ENCODE measurements around the gene HOXA5.
A peak's percentile ranks its signal among the peaks of the same experiment; 100 is the strongest.

HOXA5 gene

GRCh38 chr7:27116031-27116961 is 27.2 kb downstream of the HOXA5 start (continued):
- TF ChIP-seq ZFP37 (tag by site-specific recombination; IDR thresholded peaks at IDR 0.05) (no peak), YY2 (tag by site-specific recombination; IDR thresholded peaks at IDR 0.05) (no peak), ZEB2 (tag by site-specific recombination; IDR thresholded peaks at IDR 0.05) (peak; percentile 73), ZFP41 (tag by site-specific recombination; IDR thresholded peaks at IDR 0.05; ENCODE audit: borderline replicate concordance) (no peak), ZNF138 (tag by site-specific recombination; IDR thresholded peaks at IDR 0.05; ENCODE audit: borderline replicate concordance) (no peak), ZNF214 (tag by site-specific recombination; IDR thresholded peaks at IDR 0.05; ENCODE audit: borderline replicate concordance) (no peak), ZNF140 (tag by site-specific recombination; IDR thresholded peaks at IDR 0.05) (no peak), ZNF157 (tag by site-specific recombination; IDR thresholded peaks at IDR 0.05) (no peak), ZNF174 (tag by site-specific recombination; IDR thresholded peaks at IDR 0.05) (no peak), WT1 (tag by site-specific recombination; IDR thresholded peaks at IDR 0.05) (peak; percentile 79), ZBTB20 (tag by site-specific recombination; IDR thresholded peaks at IDR 0.05) (peak; percentile 83), ZNF660 (tag by site-specific recombination; IDR thresholded peaks at IDR 0.05) (no peak), BCL11A (tag by site-specific recombination; IDR thresholded peaks at IDR 0.05; ENCODE audit: low read depth) (peak; percentile 16; the same call in 1 of the 2 replicates), ZNF692 (tag by site-specific recombination; IDR thresholded peaks at IDR 0.05) (no peak), ZNF404 (tag by site-specific recombination; IDR thresholded peaks at IDR 0.05) (no peak), ZNF623 (tag by site-specific recombination; IDR thresholded peaks at IDR 0.05) (no peak), ZNF23 (tag by site-specific recombination; IDR thresholded peaks at IDR 0.05; ENCODE audit: borderline replicate concordance) (no peak), ZNF2 (tag by site-specific recombination; IDR thresholded peaks at IDR 0.05) (no peak), OVOL3 (tag by site-specific recombination; IDR thresholded peaks at IDR 0.05) (no peak), ZNF600 (tag by site-specific recombination; IDR thresholded peaks at IDR 0.05) (0 out of 2 replicates have a peak, but pooled peaks have one; percentile 7), ZSCAN30 (tag by site-specific recombination; IDR thresholded peaks at IDR 0.05) (peak; percentile 99), TRIM28 (IDR thresholded peaks at IDR 0.05; ENCODE audit: borderline replicate concordance, low read length) (no peak), ZNF596 (tag by site-specific recombination; IDR thresholded peaks at IDR 0.05) (peak; percentile 65)
- TF ChIP-seq, protein P1, sequence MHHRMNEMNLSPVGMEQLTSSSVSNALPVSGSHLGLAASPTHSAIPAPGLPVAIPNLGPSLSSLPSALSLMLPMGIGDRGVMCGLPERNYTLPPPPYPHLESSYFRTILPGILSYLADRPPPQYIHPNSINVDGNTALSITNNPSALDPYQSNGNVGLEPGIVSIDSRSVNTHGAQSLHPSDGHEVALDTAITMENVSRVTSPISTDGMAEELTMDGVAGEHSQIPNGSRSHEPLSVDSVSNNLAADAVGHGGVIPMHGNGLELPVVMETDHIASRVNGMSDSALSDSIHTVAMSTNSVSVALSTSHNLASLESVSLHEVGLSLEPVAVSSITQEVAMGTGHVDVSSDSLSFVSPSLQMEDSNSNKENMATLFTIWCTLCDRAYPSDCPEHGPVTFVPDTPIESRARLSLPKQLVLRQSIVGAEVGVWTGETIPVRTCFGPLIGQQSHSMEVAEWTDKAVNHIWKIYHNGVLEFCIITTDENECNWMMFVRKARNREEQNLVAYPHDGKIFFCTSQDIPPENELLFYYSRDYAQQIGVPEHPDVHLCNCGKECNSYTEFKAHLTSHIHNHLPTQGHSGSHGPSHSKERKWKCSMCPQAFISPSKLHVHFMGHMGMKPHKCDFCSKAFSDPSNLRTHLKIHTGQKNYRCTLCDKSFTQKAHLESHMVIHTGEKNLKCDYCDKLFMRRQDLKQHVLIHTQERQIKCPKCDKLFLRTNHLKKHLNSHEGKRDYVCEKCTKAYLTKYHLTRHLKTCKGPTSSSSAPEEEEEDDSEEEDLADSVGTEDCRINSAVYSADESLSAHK (tag by site-specific recombination; IDR thresholded peaks at IDR 0.05) = peak; percentile 79
- TF ChIP-seq, protein P2, sequence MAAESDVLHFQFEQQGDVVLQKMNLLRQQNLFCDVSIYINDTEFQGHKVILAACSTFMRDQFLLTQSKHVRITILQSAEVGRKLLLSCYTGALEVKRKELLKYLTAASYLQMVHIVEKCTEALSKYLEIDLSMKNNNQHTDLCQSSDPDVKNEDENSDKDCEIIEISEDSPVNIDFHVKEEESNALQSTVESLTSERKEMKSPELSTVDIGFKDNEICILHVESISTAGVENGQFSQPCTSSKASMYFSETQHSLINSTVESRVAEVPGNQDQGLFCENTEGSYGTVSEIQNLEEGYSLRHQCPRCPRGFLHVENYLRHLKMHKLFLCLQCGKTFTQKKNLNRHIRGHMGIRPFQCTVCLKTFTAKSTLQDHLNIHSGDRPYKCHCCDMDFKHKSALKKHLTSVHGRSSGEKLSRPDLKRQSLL (tag by site-specific recombination; IDR thresholded peaks at IDR 0.05) = no peak
- TF ChIP-seq, protein P3, sequence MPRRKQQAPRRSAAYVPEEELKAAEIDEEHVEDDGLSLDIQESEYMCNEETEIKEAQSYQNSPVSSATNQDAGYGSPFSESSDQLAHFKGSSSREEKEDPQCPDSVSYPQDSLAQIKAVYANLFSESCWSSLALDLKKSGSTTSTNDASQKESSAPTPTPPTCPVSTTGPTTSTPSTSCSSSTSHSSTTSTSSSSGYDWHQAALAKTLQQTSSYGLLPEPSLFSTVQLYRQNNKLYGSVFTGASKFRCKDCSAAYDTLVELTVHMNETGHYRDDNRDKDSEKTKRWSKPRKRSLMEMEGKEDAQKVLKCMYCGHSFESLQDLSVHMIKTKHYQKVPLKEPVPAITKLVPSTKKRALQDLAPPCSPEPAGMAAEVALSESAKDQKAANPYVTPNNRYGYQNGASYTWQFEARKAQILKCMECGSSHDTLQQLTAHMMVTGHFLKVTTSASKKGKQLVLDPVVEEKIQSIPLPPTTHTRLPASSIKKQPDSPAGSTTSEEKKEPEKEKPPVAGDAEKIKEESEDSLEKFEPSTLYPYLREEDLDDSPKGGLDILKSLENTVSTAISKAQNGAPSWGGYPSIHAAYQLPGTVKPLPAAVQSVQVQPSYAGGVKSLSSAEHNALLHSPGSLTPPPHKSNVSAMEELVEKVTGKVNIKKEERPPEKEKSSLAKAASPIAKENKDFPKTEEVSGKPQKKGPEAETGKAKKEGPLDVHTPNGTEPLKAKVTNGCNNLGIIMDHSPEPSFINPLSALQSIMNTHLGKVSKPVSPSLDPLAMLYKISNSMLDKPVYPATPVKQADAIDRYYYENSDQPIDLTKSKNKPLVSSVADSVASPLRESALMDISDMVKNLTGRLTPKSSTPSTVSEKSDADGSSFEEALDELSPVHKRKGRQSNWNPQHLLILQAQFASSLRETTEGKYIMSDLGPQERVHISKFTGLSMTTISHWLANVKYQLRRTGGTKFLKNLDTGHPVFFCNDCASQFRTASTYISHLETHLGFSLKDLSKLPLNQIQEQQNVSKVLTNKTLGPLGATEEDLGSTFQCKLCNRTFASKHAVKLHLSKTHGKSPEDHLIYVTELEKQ (tag by site-specific recombination; IDR thresholded peaks at IDR 0.05; ENCODE audit: borderline replicate concordance) = 0 out of 2 replicates have a peak, but pooled peaks have one; percentile 66
- TF ChIP-seq, protein P4, sequence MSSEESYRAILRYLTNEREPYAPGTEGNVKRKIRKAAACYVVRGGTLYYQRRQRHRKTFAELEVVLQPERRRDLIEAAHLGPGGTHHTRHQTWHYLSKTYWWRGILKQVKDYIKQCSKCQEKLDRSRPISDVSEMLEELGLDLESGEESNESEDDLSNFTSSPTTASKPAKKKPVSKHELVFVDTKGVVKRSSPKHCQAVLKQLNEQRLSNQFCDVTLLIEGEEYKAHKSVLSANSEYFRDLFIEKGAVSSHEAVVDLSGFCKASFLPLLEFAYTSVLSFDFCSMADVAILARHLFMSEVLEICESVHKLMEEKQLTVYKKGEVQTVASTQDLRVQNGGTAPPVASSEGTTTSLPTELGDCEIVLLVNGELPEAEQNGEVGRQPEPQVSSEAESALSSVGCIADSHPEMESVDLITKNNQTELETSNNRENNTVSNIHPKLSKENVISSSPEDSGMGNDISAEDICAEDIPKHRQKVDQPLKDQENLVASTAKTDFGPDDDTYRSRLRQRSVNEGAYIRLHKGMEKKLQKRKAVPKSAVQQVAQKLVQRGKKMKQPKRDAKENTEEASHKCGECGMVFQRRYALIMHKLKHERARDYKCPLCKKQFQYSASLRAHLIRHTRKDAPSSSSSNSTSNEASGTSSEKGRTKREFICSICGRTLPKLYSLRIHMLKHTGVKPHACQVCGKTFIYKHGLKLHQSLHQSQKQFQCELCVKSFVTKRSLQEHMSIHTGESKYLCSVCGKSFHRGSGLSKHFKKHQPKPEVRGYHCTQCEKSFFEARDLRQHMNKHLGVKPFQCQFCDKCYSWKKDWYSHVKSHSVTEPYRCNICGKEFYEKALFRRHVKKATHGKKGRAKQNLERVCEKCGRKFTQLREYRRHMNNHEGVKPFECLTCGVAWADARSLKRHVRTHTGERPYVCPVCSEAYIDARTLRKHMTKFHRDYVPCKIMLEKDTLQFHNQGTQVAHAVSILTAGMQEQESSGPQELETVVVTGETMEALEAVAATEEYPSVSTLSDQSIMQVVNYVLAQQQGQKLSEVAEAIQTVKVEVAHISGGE (tag by site-specific recombination; conservative IDR thresholded peaks at IDR 0.05; ENCODE audit: low read depth) = no peak
